Measurements from ENCODE around the gene ALKBH5.

The ALKBH5 gene

DNA sequence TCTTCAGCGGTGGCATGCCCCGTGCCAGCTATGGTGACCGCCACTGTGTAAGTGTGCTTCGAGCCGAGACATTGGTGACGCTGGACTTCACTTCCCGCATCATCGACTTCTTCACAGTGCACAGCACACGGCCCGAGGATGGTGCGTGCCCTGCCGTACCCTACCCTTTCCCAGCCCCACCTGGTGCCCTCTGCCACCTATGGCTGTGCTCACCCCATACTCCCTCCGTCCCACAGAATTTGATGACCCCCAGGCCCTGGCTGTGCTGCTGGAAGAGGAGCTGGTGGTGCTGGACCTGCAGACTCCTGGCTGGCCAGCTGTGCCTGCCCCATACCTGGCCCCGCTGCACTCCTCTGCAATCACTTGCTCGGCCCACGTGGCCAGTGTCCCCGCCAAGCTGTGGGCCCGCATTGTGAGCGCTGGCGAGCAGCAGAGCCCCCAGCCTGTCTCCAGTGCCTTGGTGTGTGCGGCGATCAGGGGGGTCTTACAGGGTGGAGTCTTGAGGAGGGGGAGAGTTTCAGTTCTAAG lies 51.3 kb downstream of the ALKBH5 start:
- H3K27ac ChIP-seq (ENCODE audit: extremely low read depth, low read depth, low read length) = no peak overlapping the region
- no peak overlapping the region for H3K4me3 ChIP-seq (ENCODE audit: low read depth, low read length)
- POLR2A ChIA-PET = no interaction called here
- no peaks in the 10 kb centered on the region for H3K9me3 ChIP-seq (ENCODE audit: control insufficient read depth, insufficient read depth, low read depth, low read length)
- H3K36me3 ChIP-seq (ENCODE audit: control insufficient read depth in 2 of 2, insufficient read depth in 1 of 2, low read length in 2 of 2) = peaks cover 0 to 81% of the 10 kb centered on the region in 2 experiments; a peak in 2 of 3 replicates
- H3K4me1 ChIP-seq (ENCODE audit: control insufficient read depth, insufficient read depth, low read length) = no peaks in the 10 kb centered on the region
- CTCF ChIA-PET = no interaction called here
- no peak for TF ChIP-seq ZNF133 (tag by site-specific recombination; IDR thresholded peaks at IDR 0.05)
- TF ChIP-seq, protein P1, sequence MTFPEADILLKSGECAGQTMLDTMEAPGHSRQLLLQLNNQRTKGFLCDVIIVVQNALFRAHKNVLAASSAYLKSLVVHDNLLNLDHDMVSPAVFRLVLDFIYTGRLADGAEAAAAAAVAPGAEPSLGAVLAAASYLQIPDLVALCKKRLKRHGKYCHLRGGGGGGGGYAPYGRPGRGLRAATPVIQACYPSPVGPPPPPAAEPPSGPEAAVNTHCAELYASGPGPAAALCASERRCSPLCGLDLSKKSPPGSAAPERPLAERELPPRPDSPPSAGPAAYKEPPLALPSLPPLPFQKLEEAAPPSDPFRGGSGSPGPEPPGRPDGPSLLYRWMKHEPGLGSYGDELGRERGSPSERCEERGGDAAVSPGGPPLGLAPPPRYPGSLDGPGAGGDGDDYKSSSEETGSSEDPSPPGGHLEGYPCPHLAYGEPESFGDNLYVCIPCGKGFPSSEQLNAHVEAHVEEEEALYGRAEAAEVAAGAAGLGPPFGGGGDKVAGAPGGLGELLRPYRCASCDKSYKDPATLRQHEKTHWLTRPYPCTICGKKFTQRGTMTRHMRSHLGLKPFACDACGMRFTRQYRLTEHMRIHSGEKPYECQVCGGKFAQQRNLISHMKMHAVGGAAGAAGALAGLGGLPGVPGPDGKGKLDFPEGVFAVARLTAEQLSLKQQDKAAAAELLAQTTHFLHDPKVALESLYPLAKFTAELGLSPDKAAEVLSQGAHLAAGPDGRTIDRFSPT (tag by site-specific recombination; IDR thresholded peaks at IDR 0.05) = peak; percentile 26; the same call in 1 of the 2 replicates

DNA sequence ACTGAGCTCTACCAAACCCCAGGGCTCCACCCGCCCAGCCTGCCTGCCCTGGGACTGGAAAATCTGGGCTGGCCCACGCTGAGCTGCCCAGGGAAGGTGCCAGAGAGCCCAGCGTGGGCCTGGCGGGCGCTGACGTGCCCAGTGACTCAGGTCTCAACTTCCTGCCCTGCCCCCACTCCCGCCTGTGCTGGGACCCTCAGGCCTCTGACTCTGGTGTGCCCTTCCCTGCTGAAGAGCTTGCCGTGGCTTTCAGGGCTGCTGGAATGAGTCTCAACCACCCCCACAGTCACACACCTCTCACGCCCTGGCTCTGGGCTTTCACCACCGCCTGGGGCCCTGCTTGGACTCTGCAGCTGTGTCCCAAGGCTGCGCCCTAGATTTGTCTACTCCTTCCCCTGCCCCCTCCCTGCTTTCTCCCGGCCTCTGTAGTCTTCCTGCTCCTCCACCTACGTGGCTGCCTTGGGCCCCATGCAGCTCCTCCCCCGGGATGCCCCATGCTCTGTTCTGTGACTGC lies 52.2 kb downstream of the ALKBH5 start:
- CTCF ChIA-PET = interaction anchor here (0.6 to 1.1 kb wide), 3 partner anchors 12 to 18 kb away, joined by 3 read pairs; no protein-coding TSS in a partner anchor
- H3K36me3 ChIP-seq (ENCODE audit: control insufficient read depth in 2 of 2, insufficient read depth in 1 of 2, low read length in 2 of 2) = peaks cover 0 to 90% of the 10 kb centered on the region in 2 experiments; a peak in 2 of 3 replicates
- H3K27ac ChIP-seq (ENCODE audit: extremely low read depth, low read depth, low read length) = no peak overlapping the region

DNA sequence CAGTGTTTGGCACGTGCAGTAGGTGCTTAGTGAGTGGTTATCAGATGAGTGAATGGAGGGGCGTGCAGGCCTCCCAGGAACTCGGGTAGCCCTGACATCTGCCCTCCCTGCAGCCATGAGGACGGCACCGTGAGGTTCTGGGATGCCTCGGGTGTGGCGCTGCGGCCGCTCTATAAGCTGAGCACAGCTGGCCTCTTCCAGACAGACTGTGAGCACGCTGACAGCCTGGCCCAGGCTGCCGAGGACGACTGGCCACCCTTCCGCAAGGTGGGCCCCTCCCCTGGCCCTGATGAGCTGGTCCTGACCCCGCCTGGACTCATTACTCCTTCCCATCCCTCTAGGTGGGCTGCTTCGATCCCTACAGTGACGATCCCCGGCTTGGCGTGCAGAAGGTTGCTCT lies 52.9 kb downstream of the ALKBH5 start:
- Histone ChIP-seq H3K4me3 (ENCODE audit: low read depth, low read length) (no peak overlapping the region), H3K36me3 (ENCODE audit: control insufficient read depth in 2 of 2, insufficient read depth in 1 of 2, low read length in 2 of 2) (peaks cover 0 to 97% of the 10 kb centered on the region in 2 experiments; a peak in 2 of 3 replicates), H3K9me3 (ENCODE audit: control insufficient read depth, insufficient read depth, low read depth, low read length) (no peaks in the 10 kb centered on the region), H3K4me1 (ENCODE audit: control insufficient read depth, insufficient read depth, low read length) (no peaks in the 10 kb centered on the region), H3K27ac (ENCODE audit: extremely low read depth, low read depth, low read length) (no peak overlapping the region)
- ChIA-PET POLR2A (interaction anchor here (0.6 kb wide), 1 partner anchor 8 kb away, joined by 3 read pairs; no protein-coding TSS in a partner anchor), CTCF (interaction anchor here (0.6 to 1.1 kb wide), 3 partner anchors 11 to 19 kb away, joined by 3 read pairs; no protein-coding TSS in a partner anchor)
- TF ChIP-seq BCL11A (tag by site-specific recombination; IDR thresholded peaks at IDR 0.05; ENCODE audit: low read depth) (no peak), ZNF521 (tag by site-specific recombination; IDR thresholded peaks at IDR 0.05) (no peak), ZNF24 (tag by site-specific recombination; IDR thresholded peaks at IDR 0.05) (no peak), ZNF426 (tag by site-specific recombination; IDR thresholded peaks at IDR 0.05) (no peak), ZNF707 (tag by site-specific recombination; IDR thresholded peaks at IDR 0.05) (no peak), SP2 (tag by site-specific recombination; IDR thresholded peaks at IDR 0.05) (no peak), ZNF670 (tag by site-specific recombination; IDR thresholded peaks at IDR 0.05; ENCODE audit: low read depth) (no peak), ZNF366 (tag by site-specific recombination; conservative IDR thresholded peaks at IDR 0.05) (no peak), ZNF785 (tag by site-specific recombination; IDR thresholded peaks at IDR 0.05) (no peak)
- TF ChIP-seq, protein P2, sequence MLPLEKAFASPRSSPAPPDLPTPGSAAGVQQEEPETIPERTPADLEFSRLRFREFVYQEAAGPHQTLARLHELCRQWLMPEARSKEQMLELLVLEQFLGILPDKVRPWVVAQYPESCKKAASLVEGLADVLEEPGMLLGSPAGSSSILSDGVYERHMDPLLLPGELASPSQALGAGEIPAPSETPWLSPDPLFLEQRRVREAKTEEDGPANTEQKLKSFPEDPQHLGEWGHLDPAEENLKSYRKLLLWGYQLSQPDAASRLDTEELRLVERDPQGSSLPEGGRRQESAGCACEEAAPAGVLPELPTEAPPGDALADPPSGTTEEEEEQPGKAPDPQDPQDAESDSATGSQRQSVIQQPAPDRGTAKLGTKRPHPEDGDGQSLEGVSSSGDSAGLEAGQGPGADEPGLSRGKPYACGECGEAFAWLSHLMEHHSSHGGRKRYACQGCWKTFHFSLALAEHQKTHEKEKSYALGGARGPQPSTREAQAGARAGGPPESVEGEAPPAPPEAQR (tag by site-specific recombination; IDR thresholded peaks at IDR 0.05) = no peak
- TF ChIP-seq, protein P3, sequence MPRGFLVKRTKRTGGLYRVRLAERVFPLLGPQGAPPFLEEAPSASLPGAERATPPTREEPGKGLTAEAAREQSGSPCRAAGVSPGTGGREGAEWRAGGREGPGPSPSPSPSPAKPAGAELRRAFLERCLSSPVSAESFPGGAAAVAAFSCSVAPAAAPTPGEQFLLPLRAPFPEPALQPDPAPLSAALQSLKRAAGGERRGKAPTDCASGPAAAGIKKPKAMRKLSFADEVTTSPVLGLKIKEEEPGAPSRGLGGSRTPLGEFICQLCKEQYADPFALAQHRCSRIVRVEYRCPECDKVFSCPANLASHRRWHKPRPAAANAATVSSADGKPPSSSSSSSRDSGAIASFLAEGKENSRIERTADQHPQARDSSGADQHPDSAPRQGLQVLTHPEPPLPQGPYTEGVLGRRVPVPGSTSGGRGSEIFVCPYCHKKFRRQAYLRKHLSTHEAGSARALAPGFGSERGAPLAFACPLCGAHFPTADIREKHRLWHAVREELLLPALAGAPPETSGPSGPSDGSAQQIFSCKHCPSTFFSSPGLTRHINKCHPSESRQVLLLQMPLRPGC (tag by site-specific recombination; IDR thresholded peaks at IDR 0.05) = no peak
- TF ChIP-seq, protein P4, sequence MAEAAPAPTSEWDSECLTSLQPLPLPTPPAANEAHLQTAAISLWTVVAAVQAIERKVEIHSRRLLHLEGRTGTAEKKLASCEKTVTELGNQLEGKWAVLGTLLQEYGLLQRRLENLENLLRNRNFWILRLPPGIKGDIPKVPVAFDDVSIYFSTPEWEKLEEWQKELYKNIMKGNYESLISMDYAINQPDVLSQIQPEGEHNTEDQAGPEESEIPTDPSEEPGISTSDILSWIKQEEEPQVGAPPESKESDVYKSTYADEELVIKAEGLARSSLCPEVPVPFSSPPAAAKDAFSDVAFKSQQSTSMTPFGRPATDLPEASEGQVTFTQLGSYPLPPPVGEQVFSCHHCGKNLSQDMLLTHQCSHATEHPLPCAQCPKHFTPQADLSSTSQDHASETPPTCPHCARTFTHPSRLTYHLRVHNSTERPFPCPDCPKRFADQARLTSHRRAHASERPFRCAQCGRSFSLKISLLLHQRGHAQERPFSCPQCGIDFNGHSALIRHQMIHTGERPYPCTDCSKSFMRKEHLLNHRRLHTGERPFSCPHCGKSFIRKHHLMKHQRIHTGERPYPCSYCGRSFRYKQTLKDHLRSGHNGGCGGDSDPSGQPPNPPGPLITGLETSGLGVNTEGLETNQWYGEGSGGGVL (tag by site-specific recombination; IDR thresholded peaks at IDR 0.05) = no peak

More for the DNA sequence above, 52.2 kb downstream of the ALKBH5 start:
- no peaks in the 10 kb centered on the region for H3K4me1 ChIP-seq (ENCODE audit: control insufficient read depth, insufficient read depth, low read length)
- TF ChIP-seq GLIS2 (tag by site-specific recombination; IDR thresholded peaks at IDR 0.05) (0 out of 2 replicates have a peak, but pooled peaks have one; percentile 33), ZFHX2 (tag by site-specific recombination; conservative IDR thresholded peaks at IDR 0.05) (peak; percentile 82), ZIC2 (tag by site-specific recombination; IDR thresholded peaks at IDR 0.05) (0 out of 2 replicates have a peak, but pooled peaks have one; percentile 27), KLF7 (tag by site-specific recombination; IDR thresholded peaks at IDR 0.05; ENCODE audit: borderline replicate concordance) (no peak), GLIS1 (tag by site-specific recombination; IDR thresholded peaks at IDR 0.05) (0 out of 2 replicates have a peak, but pooled peaks have one; percentile 33), ZNF548 (tag by site-specific recombination; IDR thresholded peaks at IDR 0.05) (no peak), FEZF1 (tag by site-specific recombination; IDR thresholded peaks at IDR 0.05) (no peak), EGR2 (tag by site-specific recombination; IDR thresholded peaks at IDR 0.05; ENCODE audit: low read depth) (peak; percentile 72)
- TF ChIP-seq, protein P5, sequence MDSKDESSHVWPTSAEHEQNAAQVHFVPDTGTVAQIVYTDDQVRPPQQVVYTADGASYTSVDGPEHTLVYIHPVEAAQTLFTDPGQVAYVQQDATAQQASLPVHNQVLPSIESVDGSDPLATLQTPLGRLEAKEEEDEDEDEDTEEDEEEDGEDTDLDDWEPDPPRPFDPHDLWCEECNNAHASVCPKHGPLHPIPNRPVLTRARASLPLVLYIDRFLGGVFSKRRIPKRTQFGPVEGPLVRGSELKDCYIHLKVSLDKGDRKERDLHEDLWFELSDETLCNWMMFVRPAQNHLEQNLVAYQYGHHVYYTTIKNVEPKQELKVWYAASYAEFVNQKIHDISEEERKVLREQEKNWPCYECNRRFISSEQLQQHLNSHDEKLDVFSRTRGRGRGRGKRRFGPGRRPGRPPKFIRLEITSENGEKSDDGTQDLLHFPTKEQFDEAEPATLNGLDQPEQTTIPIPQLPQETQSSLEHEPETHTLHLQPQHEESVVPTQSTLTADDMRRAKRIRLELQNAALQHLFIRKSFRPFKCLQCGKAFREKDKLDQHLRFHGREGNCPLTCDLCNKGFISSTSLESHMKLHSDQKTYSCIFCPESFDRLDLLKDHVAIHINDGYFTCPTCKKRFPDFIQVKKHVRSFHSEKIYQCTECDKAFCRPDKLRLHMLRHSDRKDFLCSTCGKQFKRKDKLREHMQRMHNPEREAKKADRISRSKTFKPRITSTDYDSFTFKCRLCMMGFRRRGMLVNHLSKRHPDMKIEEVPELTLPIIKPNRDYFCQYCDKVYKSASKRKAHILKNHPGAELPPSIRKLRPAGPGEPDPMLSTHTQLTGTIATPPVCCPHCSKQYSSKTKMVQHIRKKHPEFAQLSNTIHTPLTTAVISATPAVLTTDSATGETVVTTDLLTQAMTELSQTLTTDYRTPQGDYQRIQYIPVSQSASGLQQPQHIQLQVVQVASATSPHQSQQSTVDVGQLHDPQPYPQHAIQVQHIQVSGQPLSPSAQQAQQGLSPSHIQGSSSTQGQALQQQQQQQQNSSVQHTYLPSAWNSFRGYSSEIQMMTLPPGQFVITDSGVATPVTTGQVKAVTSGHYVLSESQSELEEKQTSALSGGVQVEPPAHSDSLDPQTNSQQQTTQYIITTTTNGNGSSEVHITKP (tag by site-specific recombination; IDR thresholded peaks at IDR 0.05) = peak; percentile 65
- POLR2A ChIA-PET = no interaction called here
- H3K9me3 ChIP-seq (ENCODE audit: control insufficient read depth, insufficient read depth, low read depth, low read length) = no peaks in the 10 kb centered on the region
- H3K4me3 ChIP-seq (ENCODE audit: low read depth, low read length) = no peak overlapping the region

Measured in HEK293 (cell line).